ENCODE measurements around the gene SASS6. TPM values are rescaled to one million over a fixed set of nuclear protein-coding genes. Genes with fewer than 3 reads are reported as not detected.

SASS6 gene
- polyA plus RNA-seq (2013, experiment 1 of 2; ENCODE audit: insufficient read length), result 5.3 TPM
- 2.2 TPM for polyA plus RNA-seq (2013, experiment 2 of 2; ENCODE audit: insufficient read length)

DNA sequence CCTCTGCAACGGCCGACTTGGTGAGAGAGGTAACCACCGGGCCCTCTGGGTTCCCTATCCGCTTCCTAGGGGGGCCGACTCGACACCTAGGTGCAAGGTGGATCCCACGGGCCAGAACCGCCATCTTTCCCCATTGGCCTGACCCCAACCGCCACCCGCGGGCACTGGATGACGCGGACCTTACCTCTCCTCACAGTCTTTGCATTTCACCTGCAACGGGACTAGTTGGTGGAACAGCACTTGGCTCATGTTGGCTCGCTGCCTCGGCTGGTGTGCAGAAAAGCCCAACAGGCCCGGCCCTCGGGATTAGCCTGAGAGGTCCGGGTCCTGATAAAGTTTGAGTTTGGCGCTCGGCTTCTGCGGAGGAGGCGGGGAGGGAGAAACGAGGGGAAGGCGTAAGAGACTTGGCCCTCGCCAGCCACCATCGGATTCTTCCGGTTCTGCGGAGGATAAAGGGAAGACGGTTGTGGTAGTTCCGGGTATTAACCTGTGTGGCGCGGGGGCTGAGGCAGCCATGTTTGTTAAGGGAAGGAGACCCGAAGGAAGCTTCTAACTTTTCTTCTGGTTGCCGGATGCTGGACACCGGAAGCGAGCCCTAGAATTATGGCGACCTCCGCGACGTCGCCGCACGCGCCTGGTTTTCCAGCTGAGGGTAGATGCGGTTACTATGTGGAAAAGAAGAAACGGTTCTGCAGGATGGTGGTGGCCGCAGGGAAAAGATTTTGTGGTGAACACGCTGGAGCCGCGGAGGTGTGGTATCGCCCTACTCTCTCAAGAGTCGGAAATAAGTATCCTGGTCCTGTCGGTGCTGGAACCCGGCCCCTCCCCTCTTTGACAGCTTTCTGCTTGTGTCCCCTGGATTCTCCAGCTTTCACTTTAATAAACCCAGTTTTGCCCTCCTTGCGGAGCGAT, at the start of gene SASS6, which contains the start of gene TRMT13:
TSS of gene SASS6 (minus strand) at position 365 of the 912 bp plus-strand sequence. CDS start at position 249, 116 bp downstream.
TSS of gene TRMT13 (plus strand) at position 598 of the 912 bp plus-strand sequence. CDS start at position 604, 6 bp downstream.
- DNase-seq, result peak; percentile 99

DNA sequence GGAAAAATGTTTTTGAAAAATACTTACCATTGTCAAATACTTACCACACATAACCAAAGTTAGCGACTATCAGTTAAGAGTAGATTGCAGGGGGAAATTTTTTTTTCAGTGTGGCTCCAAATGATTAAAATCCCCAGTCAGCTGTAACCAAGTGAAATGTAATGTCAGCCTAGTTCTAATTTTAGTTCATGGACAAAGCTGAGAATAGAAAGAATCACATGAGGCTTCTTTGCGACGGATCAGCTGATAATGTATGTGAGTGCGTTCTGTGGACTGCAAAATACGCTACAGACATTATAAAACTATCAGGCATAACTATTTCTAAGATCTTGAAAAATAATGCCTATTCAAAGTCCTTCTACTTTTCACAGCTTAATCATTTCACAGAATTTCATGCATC, 45.4 kb upstream of the SASS6 start, which contains the start of gene LRRC39:
TSS of gene LRRC39 (minus strand) at position 166 of the 400 bp plus-strand sequence. CDS start 9,740 bp downstream, outside the sequence.
- no peak for DNase-seq

DNA sequence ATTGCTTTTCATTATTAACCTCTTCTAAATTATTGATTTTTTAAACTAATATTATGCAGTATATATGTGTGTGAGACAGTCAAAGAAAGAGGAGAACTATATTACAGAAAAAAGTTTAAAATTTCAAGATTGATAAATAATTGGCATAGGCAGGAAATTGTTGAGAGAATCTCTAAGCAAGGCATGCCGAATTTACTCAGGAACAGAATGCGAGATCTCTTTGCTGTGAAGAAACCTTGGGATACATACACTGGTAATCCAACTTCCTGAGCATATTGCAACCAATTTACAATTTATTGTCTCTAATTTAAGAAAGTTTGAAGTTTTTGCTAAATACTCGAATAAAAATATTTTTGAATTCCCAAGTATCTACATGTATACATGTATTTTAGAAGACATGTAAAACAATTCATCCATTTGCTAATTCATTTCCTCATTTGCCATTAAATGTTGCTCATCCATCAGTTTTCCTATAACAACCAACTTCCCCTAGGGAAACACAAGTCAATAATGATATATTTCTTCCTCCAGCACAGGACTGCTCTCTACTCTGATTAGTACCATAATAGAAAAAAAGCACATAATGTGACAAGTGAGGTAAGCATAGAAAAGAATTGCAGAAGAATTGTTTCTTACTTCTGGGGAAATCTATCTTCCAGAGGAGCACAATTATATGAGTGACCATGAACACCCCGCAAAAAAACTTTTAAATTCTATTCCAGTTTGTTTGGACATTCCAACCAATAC, 44.7 kb upstream of the SASS6 start:
- no peak for DNase-seq

DNA sequence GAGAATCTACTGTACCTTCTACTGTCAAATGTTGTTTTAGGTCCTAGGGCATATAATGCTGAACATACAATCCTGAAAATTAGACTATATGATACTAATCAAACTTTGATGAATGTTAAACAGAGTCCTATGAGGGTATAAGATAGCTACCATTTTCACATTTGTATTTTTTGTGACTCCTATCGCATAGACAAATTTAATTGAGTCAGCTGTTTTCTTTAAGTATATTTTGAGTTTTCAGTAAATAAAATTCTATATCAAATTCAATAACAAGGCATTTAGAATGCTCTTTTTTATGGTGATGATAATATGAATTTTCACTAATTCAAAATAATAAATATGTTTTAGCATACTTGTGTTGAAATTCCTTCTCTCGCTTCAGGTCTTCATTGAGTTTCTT, 35.3 kb upstream of the SASS6 start:
- DNase-seq, result no peak

DNA sequence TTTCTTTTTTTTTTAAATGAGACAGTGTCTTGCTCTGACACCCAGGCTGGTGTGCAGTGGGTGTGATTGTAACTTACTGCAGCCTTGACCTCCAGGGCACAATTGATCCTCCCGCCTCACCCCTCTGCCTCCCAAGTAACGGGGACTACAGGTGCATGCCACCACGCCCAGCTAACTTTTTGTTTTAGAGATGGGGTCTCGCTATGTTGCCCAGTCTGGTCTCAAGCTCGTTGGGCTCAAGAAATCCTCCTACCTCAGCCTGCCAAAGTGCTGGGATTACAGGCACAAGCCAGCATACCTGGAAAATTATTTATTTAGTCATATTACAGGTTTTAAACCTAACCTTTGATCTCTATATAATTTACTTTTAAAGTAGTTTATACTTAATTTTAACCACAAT, 32.0 kb upstream of the SASS6 start:
- no peak for DNase-seq

GRCh38 chr1:100164216-100164615, 31.5 kb upstream of the SASS6 start:
- peak; percentile 77 for DNase-seq

DNA sequence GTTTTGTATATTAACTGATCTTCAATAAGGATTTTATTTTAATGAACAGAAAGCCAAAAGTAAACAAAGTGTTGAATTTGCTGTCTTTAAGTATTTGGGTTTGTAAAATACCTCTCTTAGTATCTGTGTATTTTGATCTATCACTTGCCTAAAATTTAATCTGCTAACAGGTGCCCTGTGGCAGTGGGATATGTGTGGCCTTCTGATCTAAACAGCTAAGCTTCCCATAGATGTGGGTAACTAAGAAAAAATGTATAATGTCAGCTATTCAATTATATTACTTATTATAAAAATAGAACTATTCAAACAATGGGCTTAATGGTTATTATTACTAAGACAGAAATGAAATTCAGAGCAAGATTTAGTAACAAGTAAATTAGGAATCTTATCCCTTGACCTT, 30.2 kb upstream of the SASS6 start:
- no peak for DNase-seq

DNA sequence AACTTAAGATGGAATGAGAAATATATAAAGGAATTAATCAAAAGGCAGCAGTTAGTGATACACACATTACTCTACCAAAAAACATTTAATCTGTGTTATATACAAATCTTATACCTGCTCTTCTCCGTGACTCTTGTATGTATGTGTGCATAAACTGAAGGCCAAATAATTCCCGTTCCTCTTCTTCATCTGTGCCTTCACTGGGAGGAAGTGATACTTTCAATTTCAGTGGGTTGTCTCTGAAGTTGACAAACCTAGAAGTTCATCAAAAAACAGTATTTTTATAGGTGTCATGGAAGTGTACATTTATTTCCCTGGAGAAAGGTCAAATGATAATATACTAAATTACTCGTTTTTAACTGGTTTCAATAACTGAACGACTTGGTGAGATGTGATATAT, 19.5 kb upstream of the SASS6 start:
- no peak for DNase-seq

GRCh38 chr1:100151679-100152078, 18.9 kb upstream of the SASS6 start:
- no peak for DNase-seq

GRCh38 chr1:100147875-100148274, 15.1 kb upstream of the SASS6 start:
- DNase-seq, result no peak

DNA sequence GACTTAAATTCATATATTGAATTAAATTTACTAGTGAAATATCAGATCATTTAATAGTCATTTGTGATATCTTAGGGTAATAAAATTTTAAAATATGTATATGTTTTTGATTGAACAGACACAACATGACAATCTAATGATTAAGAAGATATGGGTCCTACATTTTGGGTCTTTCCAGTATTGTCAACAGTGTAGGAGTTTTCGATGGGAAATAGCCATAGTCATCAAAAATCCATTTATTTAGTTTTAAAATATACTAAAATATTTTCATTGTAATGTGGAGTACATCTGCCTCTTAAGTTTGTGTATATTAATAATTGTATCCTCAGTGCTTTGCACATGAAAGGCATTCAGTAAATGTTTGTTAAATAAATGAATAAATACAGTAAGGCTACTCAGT, 14.2 kb upstream of the SASS6 start:
- DNase-seq, result no peak

DNA sequence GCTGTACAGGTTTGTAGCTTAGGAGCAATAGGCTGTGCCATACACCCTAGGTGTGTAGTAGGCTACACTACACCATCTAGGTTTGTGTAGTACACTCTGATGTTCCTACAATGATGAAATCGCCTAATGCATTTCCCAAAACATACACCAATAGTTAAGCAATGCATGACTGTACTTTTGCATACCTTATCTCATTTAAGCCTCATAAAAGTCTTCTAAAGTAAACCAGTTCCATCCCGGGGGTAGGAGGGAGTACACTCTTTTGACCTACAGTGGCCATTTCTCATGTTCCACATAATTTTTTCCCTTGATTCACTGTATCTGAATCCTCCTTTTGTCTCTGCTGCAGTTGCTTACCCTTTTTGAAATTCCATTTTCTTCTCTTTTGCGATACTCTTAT, 12.4 kb upstream of the SASS6 start:
- no peak for DNase-seq

GRCh38 chr1:100142343-100142742, 9.6 kb upstream of the SASS6 start:
- DNase-seq, result no peak

GRCh38 chr1:100141192-100141591, 8.5 kb upstream of the SASS6 start:
- DNase-seq, result no peak

DNA sequence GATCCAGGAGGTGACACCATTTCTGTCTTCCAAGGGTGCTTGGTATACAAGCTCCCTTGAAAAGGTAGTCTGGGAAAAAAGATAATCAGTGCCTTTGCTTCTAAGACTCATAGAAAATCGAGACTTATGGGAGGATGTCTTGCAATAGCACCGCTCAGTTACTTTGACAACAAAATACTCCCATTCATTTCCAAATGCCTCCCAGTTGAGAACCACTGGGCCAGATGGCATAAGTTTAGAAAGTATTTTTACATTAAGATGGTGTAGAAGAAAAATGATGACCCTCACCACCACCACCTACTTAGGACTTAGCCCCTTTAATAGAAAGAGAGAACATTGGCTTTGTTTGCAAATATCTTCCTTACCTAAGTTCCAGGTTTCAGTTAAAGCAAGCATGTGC, 4.9 kb upstream of the SASS6 start:
- DNase-seq, result no peak

GRCh38 chr1:100134872-100135271, 2.1 kb upstream of the SASS6 start:
- peak; percentile 5 for DNase-seq

- DNase-seq, result no peak
Measured at GRCh38 chr1:100131623-100132022, 1.1 kb downstream of the SASS6 start.

DNA sequence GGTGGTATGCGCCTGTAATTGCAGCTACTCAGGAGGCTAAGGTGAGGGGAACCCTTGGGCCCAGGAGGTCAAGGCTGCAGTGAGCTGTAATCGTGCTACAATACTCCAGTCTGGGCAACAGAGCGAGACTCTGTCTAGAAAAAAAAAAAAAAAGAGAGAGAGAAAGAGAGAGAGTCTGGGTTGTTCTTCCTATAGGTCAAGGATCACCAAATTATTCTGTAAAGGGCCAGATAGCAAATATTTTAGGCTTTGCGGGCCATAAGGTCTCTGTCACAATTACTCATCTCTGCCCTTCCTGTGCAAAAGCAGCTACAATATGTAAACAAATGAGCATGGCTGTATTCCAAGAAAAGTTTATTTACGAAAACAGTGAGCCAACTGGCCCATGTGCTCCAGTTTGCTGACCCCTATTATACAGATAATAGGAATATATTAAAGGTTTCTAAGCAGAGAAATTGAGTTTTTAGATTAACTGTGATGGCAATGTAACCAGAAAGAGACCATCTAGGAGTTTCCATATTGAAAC, 2.1 kb downstream of the SASS6 start:
- DNase-seq, result peak; percentile 2

DNA sequence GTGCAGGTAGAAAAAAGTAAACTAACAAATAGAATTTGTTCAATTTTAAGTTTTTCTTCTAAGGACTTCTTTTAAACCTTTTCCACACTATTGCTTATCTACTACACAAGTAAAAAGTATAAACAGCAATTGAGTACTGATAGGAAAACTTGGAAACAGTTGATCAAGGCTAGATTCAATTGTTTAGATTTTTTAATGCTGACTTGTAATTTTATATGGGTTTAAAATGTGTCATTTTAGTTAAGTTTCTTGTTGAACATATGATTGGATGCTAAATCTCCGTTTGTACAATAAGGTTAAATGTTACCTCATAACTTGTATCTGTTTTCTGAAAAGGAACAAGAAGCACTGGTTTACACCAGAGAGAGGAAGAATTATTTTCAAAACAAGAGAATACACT, 5.5 kb downstream of the SASS6 start:
- no peak for DNase-seq

- DNase-seq, result no peak
Measured at GRCh38 chr1:100122177-100122576, 10.6 kb downstream of the SASS6 start.

- no peak for DNase-seq
Measured at GRCh38 chr1:100115524-100115923, 17.2 kb downstream of the SASS6 start.

GRCh38 chr1:100109554-100110066, 23.1 kb downstream of the SASS6 start:
- no peak for DNase-seq

DNA sequence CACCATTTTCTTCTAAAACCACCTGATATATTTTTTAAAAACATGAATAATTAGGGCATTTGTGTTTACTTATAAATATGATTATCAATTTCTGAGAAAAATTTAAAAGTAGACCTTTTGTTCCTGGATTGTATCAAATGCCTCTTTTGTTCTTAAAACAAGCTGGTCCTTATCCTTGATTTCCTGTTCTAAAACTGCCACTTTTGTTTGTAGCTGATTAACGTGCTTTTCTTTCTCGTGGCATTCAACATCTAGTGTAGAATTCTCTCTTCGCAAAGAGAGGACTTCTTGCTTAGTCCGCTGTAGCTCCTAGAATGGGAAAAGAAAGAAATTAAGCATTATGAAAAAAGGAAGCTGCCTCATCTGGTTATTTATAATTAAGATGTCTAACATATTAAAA, 25.0 kb downstream of the SASS6 start:
- DNase-seq, result no peak
